ENCODE data around the gene DRG2. TPM values are rescaled to one million over a fixed set of nuclear protein-coding genes. Genes with fewer than 3 reads are reported as not detected.

DRG2 gene
- total RNA-seq, 6 donors from 2014 or later, result 28.7 to 40.9 (median 33.5) TPM

- H3K4me3 ChIP-seq, result no peak overlapping the region
- 16 to 18% methylated on average over 8 of the region's 8 CpGs for WGBS, 2 donors
- TF ChIP-seq EP300 (IDR thresholded peaks at IDR 0.05) (no peak), POLR2AphosphoS5 (IDR thresholded peaks at IDR 0.05) (no peak), CTCF (IDR thresholded peaks at IDR 0.05) (no peak), POLR2A (IDR thresholded peaks at IDR 0.05) (no peak)
- DNase-seq (no peak), ATAC-seq (ENCODE audit: low FRiP score in 2 of 2) (no peak)
- peaks cover 0 to 6% (median 4%) of the 10 kb centered on the region in 4 donors for H3K36me3 ChIP-seq
- no peak overlapping the region for H3K27ac ChIP-seq
- no peaks in the 10 kb centered on the region for H3K27me3 ChIP-seq
- no peaks in the 10 kb centered on the region for H3K4me1 ChIP-seq
- H3K9me3 ChIP-seq, result no peaks in the 10 kb centered on the region
These were observed 16.8 kb upstream of the DRG2 start for GRCh38 chr17:18070861-18071340.

GRCh38 chr17:18071751-18072150, 16.0 kb upstream of the DRG2 start:
- H3K36me3 ChIP-seq, result no peaks in the 10 kb centered on the region
- ATAC-seq (ENCODE audit: low FRiP score in 2 of 2) (no peak), DNase-seq (no peak)
- H3K27ac ChIP-seq, result no peak overlapping the region
- H3K27me3 ChIP-seq, result no peaks in the 10 kb centered on the region
- no peaks in the 10 kb centered on the region for H3K9me3 ChIP-seq
- no peak for TF ChIP-seq EP300 (IDR thresholded peaks at IDR 0.05)
- no peak for TF ChIP-seq POLR2AphosphoS5 (IDR thresholded peaks at IDR 0.05)
- TF ChIP-seq POLR2A (IDR thresholded peaks at IDR 0.05), result no peak
- no peak for TF ChIP-seq CTCF (IDR thresholded peaks at IDR 0.05)
- H3K4me1 ChIP-seq, result no peaks in the 10 kb centered on the region
- H3K4me3 ChIP-seq, result no peak overlapping the region

DNA sequence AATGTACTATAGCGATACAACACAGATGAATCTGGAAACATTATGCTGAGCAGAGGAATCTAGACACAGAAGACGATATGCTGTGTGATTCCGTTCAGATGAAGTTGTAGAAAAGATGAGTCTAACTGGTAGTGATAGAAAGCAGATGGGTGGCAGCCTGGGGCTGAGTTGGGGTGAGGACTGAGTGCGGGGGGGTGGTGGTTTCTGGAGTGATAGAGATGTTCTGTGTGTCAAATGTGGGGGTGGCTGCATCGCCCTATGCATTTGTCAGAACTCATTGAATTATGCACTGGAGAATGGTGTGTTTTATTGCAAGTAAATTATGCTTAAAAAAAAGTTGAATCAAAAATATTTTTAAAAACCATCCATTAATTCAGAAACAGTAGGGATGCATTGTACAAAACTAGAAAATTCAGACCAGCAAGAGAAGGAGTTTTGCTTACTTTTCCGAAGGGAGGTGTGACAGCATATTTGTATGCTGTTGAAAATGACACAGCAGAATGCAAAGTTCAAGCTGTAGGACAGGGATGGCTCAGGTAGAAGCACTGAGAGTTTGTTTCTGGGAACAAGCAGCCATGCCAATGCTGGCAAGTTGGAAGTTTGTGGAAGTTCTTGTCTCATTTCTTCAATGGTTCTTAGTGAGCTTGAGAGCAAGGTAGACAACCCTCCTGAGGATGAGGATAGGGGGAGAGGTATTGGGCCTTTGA, 13.0 kb upstream of the DRG2 start:
- TF ChIP-seq CTCF (IDR thresholded peaks at IDR 0.05) (no peak), POLR2A (IDR thresholded peaks at IDR 0.05) (no peak), POLR2AphosphoS5 (IDR thresholded peaks at IDR 0.05) (no peak), EP300 (IDR thresholded peaks at IDR 0.05) (no peak)
- no peaks in the 10 kb centered on the region for H3K36me3 ChIP-seq
- no peaks in the 10 kb centered on the region for H3K27me3 ChIP-seq
- H3K27ac ChIP-seq, result no peak overlapping the region
- DNase-seq, result no peak
- H3K4me3 ChIP-seq, result no peak overlapping the region
- WGBS, 2 donors, result 78 to 89% methylated on average over 6 of the region's 6 CpGs
- no peaks in the 10 kb centered on the region for H3K4me1 ChIP-seq
- ATAC-seq (ENCODE audit: low FRiP score in 2 of 2), result no peak
- H3K9me3 ChIP-seq, result no peaks in the 10 kb centered on the region

GRCh38 chr17:18076936-18077335, 10.8 kb upstream of the DRG2 start:
- no peak for ATAC-seq (ENCODE audit: low FRiP score in 2 of 2)
- WGBS, 2 donors, result 75 to 79% methylated on average over 7 of the region's 7 CpGs
- Histone ChIP-seq H3K27ac (no peak overlapping the region), H3K4me3 (no peak overlapping the region), H3K27me3 (no peaks in the 10 kb centered on the region), H3K9me3 (no peaks in the 10 kb centered on the region), H3K36me3 (no peaks in the 10 kb centered on the region), H3K4me1 (no peaks in the 10 kb centered on the region)
- no peak for DNase-seq
- TF ChIP-seq CTCF (IDR thresholded peaks at IDR 0.05) (no peak), POLR2A (IDR thresholded peaks at IDR 0.05) (no peak)

DNA sequence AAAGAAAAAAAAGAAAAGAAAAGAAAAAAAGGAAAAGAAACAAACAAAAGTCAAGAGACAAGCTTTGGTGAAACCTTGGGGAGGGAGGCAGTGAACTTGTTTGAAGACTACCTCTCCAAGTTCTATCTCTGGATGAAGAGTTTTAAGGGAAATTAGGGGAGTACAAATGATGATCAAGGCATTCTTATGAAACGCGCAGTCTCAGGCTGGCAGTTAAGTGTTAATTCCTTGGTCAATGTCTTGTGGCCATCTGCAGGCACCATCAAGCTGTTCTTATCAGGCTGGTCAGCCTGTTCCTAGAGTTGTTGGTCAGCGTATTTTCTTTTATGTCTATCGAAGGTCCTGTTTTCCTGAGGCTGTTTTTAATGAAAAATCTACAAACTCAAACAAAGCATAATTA, 8.2 kb upstream of the DRG2 start:
- Histone ChIP-seq H3K4me3 (no peak overlapping the region), H3K27me3 (no peaks in the 10 kb centered on the region), H3K27ac (no peak overlapping the region), H3K9me3 (no peaks in the 10 kb centered on the region), H3K4me1 (no peaks in the 10 kb centered on the region), H3K36me3 (no peaks in the 10 kb centered on the region)
- TF ChIP-seq POLR2AphosphoS5 (IDR thresholded peaks at IDR 0.05) (no peak), EP300 (IDR thresholded peaks at IDR 0.05) (no peak), POLR2A (IDR thresholded peaks at IDR 0.05) (no peak), CTCF (IDR thresholded peaks at IDR 0.05) (no peak)
- DNase-seq, result no peak
- WGBS, 2 donors, result 62 to 69% methylated on average over 4 of the region's 4 CpGs
- ATAC-seq (ENCODE audit: low FRiP score in 2 of 2), result no peak
